Natural killer cell (primary cell): ENCODE measurements around the gene MTFR1L. TPM values are rescaled to one million over a fixed set of nuclear protein-coding genes. Genes with fewer than 3 reads are reported as not detected.

Source experiments
- ATAC-seq, 3 donors: fragments of 150-1000 bp in 2 of 3; fragments of 200-7000 bp in 1 of 3; cut with Tn5 transposase; 1 replicate in 1 of 3; 2 replicates in 2 of 3; pipeline ENCODE4 v1.10.0; 2021; ENCODE audit warnings: mild to moderate bottlenecking in 2 of 3, moderate library complexity in 2 of 3
- DNase-seq, 2 donors: peaks; one replicate each; pipeline versions ENCODE4 v3.0.0 to v3.0.0-alpha.2; 2013 to 2021; ENCODE audit warnings: mixed read lengths in 1 of 2
- H3K27ac ChIP-seq: one replicate; pipeline ENCODE4 v1.5.1; 2013; ENCODE audit warnings: mild to moderate bottlenecking, low read length
- H3K27me3 ChIP-seq: one replicate; pipeline ENCODE4 v1.6.1; 2013; ENCODE audit warnings: low read length; ENCODE audit not compliant: control insufficient read depth, insufficient read depth
- H3K36me3 ChIP-seq: one replicate; pipeline ENCODE4 v1.6.1; 2013; ENCODE audit warnings: low read length; ENCODE audit not compliant: control insufficient read depth, insufficient read depth
- H3K4me1 ChIP-seq: one replicate; pipeline ENCODE4 v1.6.1; 2013; ENCODE audit warnings: low read length; ENCODE audit not compliant: control insufficient read depth, insufficient read depth
- H3K4me3 ChIP-seq: one replicate; pipeline ENCODE4 v1.5.1; 2013; ENCODE audit warnings: low read length
- H3K9me3 ChIP-seq: one replicate; pipeline ENCODE4 v1.6.1; 2013; ENCODE audit warnings: low read length; ENCODE audit not compliant: control insufficient read depth, insufficient read depth
- H3K27ac Mint-ChIP-seq, 2 donors: one replicate each; pipeline ENCODE4 v1.8.0; 2022; ENCODE audit warnings: mild to moderate bottlenecking in 2 of 2, mixed read lengths in 2 of 2, moderate library complexity in 1 of 2
- H3K27me3 Mint-ChIP-seq, 2 donors: one replicate each; pipeline ENCODE4 v1.8.0; 2022; ENCODE audit warnings: low read depth in 2 of 2, mixed read lengths in 2 of 2
- H3K36me3 Mint-ChIP-seq: one replicate; pipeline ENCODE4 v1.8.0; 2022; ENCODE audit warnings: mixed read lengths
- H3K4me1 Mint-ChIP-seq, 2 donors: one replicate each; pipeline ENCODE4 v1.8.0; 2022; ENCODE audit warnings: mixed read lengths in 2 of 2
- H3K4me3 Mint-ChIP-seq: one replicate; pipeline ENCODE4 v1.8.0; 2022; ENCODE audit warnings: mild to moderate bottlenecking, moderate library complexity, mixed read lengths
- H3K9me3 Mint-ChIP-seq, 2 donors: one replicate each; pipeline ENCODE4 v1.8.0; 2022; ENCODE audit warnings: mixed read lengths in 2 of 2
- CTCF ChIP-seq: fragments of 200-600 bp; IDR thresholded peaks from one replicate; pipeline ENCODE4 v1.8.0; 2022; ENCODE audit warnings: antibody characterized with exemption
- WGBS: methylation state at CpG from one replicate; pipeline ENCODE4 v1.1.7; 2013; ENCODE audit warnings: missing lambda C conversion rate; ENCODE audit not compliant: insufficient coverage; 5-methylcytosine and 5-hydroxymethylcytosine counted together
- intact Hi-C: fragments of 100-400 bp; cut with micrococcal nuclease; formaldehyde crosslinking; loops from one replicate; pipeline ENCODE4 v1.14.2; 2022
- total RNA-seq, 4 donors: library from RNA; stranded (reverse); fragments of 120-200 nt in 1 of 4; gene quantifications; one replicate each; pipeline versions ENCODE4 v1.2.3 to v1.2.4, GENCODE V29; 2013 to 2022

The MTFR1L gene
- total RNA-seq, 3 donors from 2014 or later (not counting 1 experiment from before 2014, with no cell fraction given): 33.4 to 39.0 (median 39.0) TPM

- intact Hi-C loops: no loop called here
- H3K36me3 Mint-ChIP-seq: no peaks in the 10 kb centered on the region
- H3K27me3 ChIP-seq: no peaks in the 10 kb centered on the region
- H3K9me3 Mint-ChIP-seq: no peaks in the 10 kb centered on the region
- no peaks in the 10 kb centered on the region for H3K36me3 ChIP-seq
- H3K4me3 Mint-ChIP-seq: peak overlapping the region; percentile 97
- no peak overlapping the region for H3K4me3 ChIP-seq
- H3K4me1 ChIP-seq: peaks cover 26% of the 10 kb centered on the region
- no peaks in the 10 kb centered on the region for H3K9me3 ChIP-seq
- 89% methylated on average over 5 of the region's 8 CpGs for WGBS
- no peak for ATAC-seq
- no peaks in the 10 kb centered on the region for H3K27me3 Mint-ChIP-seq
- H3K27ac Mint-ChIP-seq: peak overlapping the region in 1 of 2 donors; percentile 95
- no peak for TF ChIP-seq CTCF
- peaks cover 30 to 42% of the 10 kb centered on the region in 2 donors for H3K4me1 Mint-ChIP-seq
- no peak for DNase-seq
- no peak overlapping the region for H3K27ac ChIP-seq
Measured at GRCh38 chr1:25817840-25818501, 1.8 kb upstream of the MTFR1L start.

- TF ChIP-seq CTCF: no peak
- Mint-ChIP-seq H3K27ac (peak overlapping the region; percentile 94 to 95), H3K4me1 (peaks cover 30 to 42% of the 10 kb centered on the region in 2 donors), H3K4me3 (peak overlapping the region; percentile 97), H3K9me3 (no peaks in the 10 kb centered on the region), H3K27me3 (no peaks in the 10 kb centered on the region), H3K36me3 (no peaks in the 10 kb centered on the region)
- no peak overlapping the region for H3K4me3 ChIP-seq
- H3K27ac ChIP-seq: no peak overlapping the region
- intact Hi-C loops: no loop called here
- no peaks in the 10 kb centered on the region for H3K27me3 ChIP-seq
- ATAC-seq: no peak
- 93% methylated on average over 6 of the region's 6 CpGs for WGBS
- H3K9me3 ChIP-seq: no peaks in the 10 kb centered on the region
- no peak for DNase-seq
- no peaks in the 10 kb centered on the region for H3K36me3 ChIP-seq
- peaks cover 26% of the 10 kb centered on the region for H3K4me1 ChIP-seq
Measured at GRCh38 chr1:25818569-25818968, 1.2 kb upstream of the MTFR1L start.

GRCh38 chr1:25820247-25821111 lies 725 bp downstream of the MTFR1L start:
- peak overlapping the region; percentile 96 for H3K27ac ChIP-seq
- DNase-seq: peak; percentile 77 to 88
- peak overlapping the region; percentile 94 to 95 for H3K27ac Mint-ChIP-seq
- under 1% methylated on average over 67 of the region's 67 CpGs for WGBS
- H3K27me3 ChIP-seq: no peaks in the 10 kb centered on the region
- peaks cover 30 to 38% of the 10 kb centered on the region in 2 donors for H3K4me1 Mint-ChIP-seq
- peak overlapping the region; percentile 97 for H3K4me3 Mint-ChIP-seq
- no peaks in the 10 kb centered on the region for H3K9me3 Mint-ChIP-seq
- H3K36me3 Mint-ChIP-seq: no peaks in the 10 kb centered on the region
- H3K9me3 ChIP-seq: no peaks in the 10 kb centered on the region
- intact Hi-C loops: loop anchor here (1.0 to 5.0 kb wide), 2 partner anchors 178 to 573 kb away; partner anchors contain the start of genes PAFAH2 and RSRP1
- H3K4me3 ChIP-seq: peak overlapping the region; percentile 98
- no peaks in the 10 kb centered on the region for H3K27me3 Mint-ChIP-seq
- H3K36me3 ChIP-seq: no peaks in the 10 kb centered on the region
- ATAC-seq: peak; percentile 71 to 81 (median 73)
- H3K4me1 ChIP-seq: peaks cover 26% of the 10 kb centered on the region
- no peak for TF ChIP-seq CTCF
